Astrocyte (in vitro differentiated cells and primary cell): ENCODE results near the gene SPON1. TPM values are rescaled to one million over a fixed set of nuclear protein-coding genes. Genes with fewer than 3 reads are reported as not detected.
A peak's percentile ranks its signal among the peaks of the same experiment; 100 is the strongest.

ENCODE experiments used
- DNase-seq: peaks from one replicate; pipeline ENCODE4 v3.0.0-alpha.2; 2010; ENCODE audit warnings: low read depth
- FAIRE-seq: peaks from 2 replicates; lab custom pipeline; 2011; peaks lifted over from hg19 to GRCh38; lab: Jason Lieb, UNC
- H2AFZ ChIP-seq: 2 replicates; pipeline ENCODE4 v1.6.0; 2012; ENCODE audit warnings: low read depth, low read length, inconsistent platforms
- H3K27ac ChIP-seq: 2 replicates; pipeline ENCODE4 v1.5.1; 2011; ENCODE audit warnings: low read depth, low read length, inconsistent platforms
- H3K27me3 ChIP-seq: 2 replicates; pipeline ENCODE4 v1.6.0; 2011; ENCODE audit warnings: low read length, inconsistent platforms; ENCODE audit not compliant: insufficient read depth
- H3K36me3 ChIP-seq: 2 replicates; pipeline ENCODE4 v1.5.1; 2011; ENCODE audit warnings: low read length, inconsistent platforms; ENCODE audit not compliant: insufficient read depth
- H3K4me1 ChIP-seq: 2 replicates; pipeline ENCODE4 v1.5.1; 2011; ENCODE audit warnings: low read length, inconsistent platforms; ENCODE audit not compliant: insufficient read depth
- H3K4me2 ChIP-seq: 2 replicates; pipeline ENCODE4 v1.6.0; 2012; ENCODE audit warnings: low read length, inconsistent platforms
- H3K4me3 ChIP-seq: 2 replicates; pipeline ENCODE4 v1.5.1; 2011; ENCODE audit warnings: low read depth, mild to moderate bottlenecking, low read length, inconsistent platforms; ENCODE audit not compliant: insufficient read depth
- H3K79me2 ChIP-seq: 2 replicates; pipeline ENCODE4 v1.6.0; 2012; ENCODE audit warnings: mild to moderate bottlenecking, low read length, inconsistent platforms; ENCODE audit not compliant: insufficient read depth
- H3K9ac ChIP-seq: 2 replicates; pipeline ENCODE4 v1.6.0; 2012; ENCODE audit warnings: mild to moderate bottlenecking, low read length, inconsistent platforms
- H3K9me3 ChIP-seq: 2 replicates; pipeline ENCODE4 v1.5.1; 2012; ENCODE audit warnings: low read depth, mild to moderate bottlenecking, low read length, inconsistent platforms; ENCODE audit not compliant: insufficient read depth
- H4K20me1 ChIP-seq: 2 replicates; pipeline ENCODE4 v1.6.0; 2012; ENCODE audit warnings: low read length, inconsistent platforms; ENCODE audit not compliant: insufficient read depth
- H3K27ac Mint-ChIP-seq: one replicate; pipeline ENCODE4 v1.8.0; 2021; ENCODE audit warnings: mild to moderate bottlenecking, mixed read lengths; ENCODE audit not compliant: unreplicated experiment
- H3K27me3 Mint-ChIP-seq: one replicate; pipeline ENCODE4 v1.8.0; 2021; ENCODE audit warnings: low read depth, mixed read lengths; ENCODE audit not compliant: unreplicated experiment
- H3K36me3 Mint-ChIP-seq: one replicate; pipeline ENCODE4 v1.8.0; 2021; ENCODE audit warnings: low read depth, mixed read lengths; ENCODE audit not compliant: unreplicated experiment
- H3K4me1 Mint-ChIP-seq: one replicate; pipeline ENCODE4 v1.8.0; 2021; ENCODE audit warnings: low read depth, mixed read lengths; ENCODE audit not compliant: unreplicated experiment
- H3K4me3 Mint-ChIP-seq: one replicate; pipeline ENCODE4 v1.8.0; 2021; ENCODE audit warnings: mild to moderate bottlenecking, moderate library complexity, mixed read lengths; ENCODE audit not compliant: unreplicated experiment
- H3K9me3 Mint-ChIP-seq: one replicate; pipeline ENCODE4 v1.8.0; 2021; ENCODE audit warnings: mild to moderate bottlenecking, mixed read lengths; ENCODE audit not compliant: unreplicated experiment
- CTCF ChIP-seq: IDR thresholded peaks from 2 replicates; pipeline ENCODE4 v1.5.1; 2011; ENCODE audit warnings: low read depth, mild to moderate bottlenecking, inconsistent platforms, low read length, moderate library complexity; ENCODE audit not compliant: insufficient read depth
- EZH2 ChIP-seq: IDR thresholded peaks from 2 replicates; pipeline ENCODE4 v1.6.1; 2012; ENCODE audit warnings: mild to moderate bottlenecking, low read length, inconsistent platforms; ENCODE audit not compliant: insufficient read depth
- total RNA-seq: library from RNA; stranded (reverse); gene quantifications from 2 replicates; pipeline ENCODE4 v1.2.1, GENCODE V29; 2021

The SPON1 gene
- total RNA-seq, 1 donor from 2014 or later = 2.0 TPM

- Mint-ChIP-seq H3K36me3 (no peaks in the 10 kb centered on the region), H3K4me3 (no peak overlapping the region), H3K27ac (no peak overlapping the region), H3K4me1 (no peaks in the 10 kb centered on the region), H3K9me3 (no peaks in the 10 kb centered on the region), H3K27me3 (peaks cover 67% of the 10 kb centered on the region)
- H3K27ac ChIP-seq = no peak overlapping the region
- H3K27me3 ChIP-seq = peaks cover 73% of the 10 kb centered on the region
- no peak for FAIRE-seq
- no peak overlapping the region for H2AFZ ChIP-seq
- peak overlapping the region; percentile 81 for H3K4me2 ChIP-seq
- H3K9me3 ChIP-seq = no peaks in the 10 kb centered on the region
- H3K4me1 ChIP-seq = peaks cover 2% of the 10 kb centered on the region
- H4K20me1 ChIP-seq = no peaks in the 10 kb centered on the region
- DNase-seq = no peak
- no peak overlapping the region for H3K9ac ChIP-seq
- no peaks in the 10 kb centered on the region for H3K79me2 ChIP-seq
- no peaks in the 10 kb centered on the region for H3K36me3 ChIP-seq
- TF ChIP-seq EZH2 = peak; percentile 92
- TF ChIP-seq CTCF = no peak
- no peak overlapping the region for H3K4me3 ChIP-seq
Observed at GRCh38 chr11:13963949-13964770, 1.6 kb downstream of the SPON1 start.

GRCh38 chr11:13964771-13965074 lies 2.2 kb downstream of the SPON1 start:
- no peaks in the 10 kb centered on the region for H3K9me3 Mint-ChIP-seq
- TF ChIP-seq CTCF (no peak), EZH2 (peak; percentile 9)
- H3K36me3 ChIP-seq = no peaks in the 10 kb centered on the region
- FAIRE-seq (no peak), DNase-seq (no peak)
- no peak overlapping the region for H2AFZ ChIP-seq
- peak overlapping the region; percentile 67 for H3K4me2 ChIP-seq
- peaks cover 2% of the 10 kb centered on the region for H3K4me1 ChIP-seq
- no peaks in the 10 kb centered on the region for H4K20me1 ChIP-seq
- H3K4me1 Mint-ChIP-seq = no peaks in the 10 kb centered on the region
- no peak overlapping the region for H3K4me3 ChIP-seq
- no peaks in the 10 kb centered on the region for H3K9me3 ChIP-seq
- H3K27me3 ChIP-seq = peaks cover 74% of the 10 kb centered on the region
- no peak overlapping the region for H3K27ac ChIP-seq
- no peak overlapping the region for H3K9ac ChIP-seq
- no peaks in the 10 kb centered on the region for H3K79me2 ChIP-seq
- H3K36me3 Mint-ChIP-seq = no peaks in the 10 kb centered on the region
- no peak overlapping the region for H3K27ac Mint-ChIP-seq
- peak overlapping the region; percentile 1 for H3K4me3 Mint-ChIP-seq
- peaks cover 67% of the 10 kb centered on the region for H3K27me3 Mint-ChIP-seq

GRCh38 chr11:13965337-13965736 lies 2.8 kb downstream of the SPON1 start:
- Mint-ChIP-seq H3K36me3 (no peaks in the 10 kb centered on the region), H3K27me3 (peaks cover 67% of the 10 kb centered on the region), H3K27ac (no peak overlapping the region), H3K4me1 (no peaks in the 10 kb centered on the region), H3K4me3 (peak overlapping the region; percentile 1), H3K9me3 (no peaks in the 10 kb centered on the region)
- H3K4me1 ChIP-seq = peaks cover 2% of the 10 kb centered on the region
- H3K27ac ChIP-seq = no peak overlapping the region
- no peaks in the 10 kb centered on the region for H3K79me2 ChIP-seq
- no peaks in the 10 kb centered on the region for H3K36me3 ChIP-seq
- FAIRE-seq = no peak
- no peak for TF ChIP-seq EZH2
- TF ChIP-seq CTCF = no peak
- no peak overlapping the region for H3K9ac ChIP-seq
- no peak overlapping the region for H2AFZ ChIP-seq
- H4K20me1 ChIP-seq = no peaks in the 10 kb centered on the region
- no peak for DNase-seq
- H3K4me3 ChIP-seq = no peak overlapping the region
- no peak overlapping the region for H3K4me2 ChIP-seq
- no peaks in the 10 kb centered on the region for H3K9me3 ChIP-seq
- H3K27me3 ChIP-seq = peaks cover 78% of the 10 kb centered on the region
